Suppressor macrophage treated with lipopolysaccharide for 1 hour (primary cell): ENCODE measurements around the gene HAT1.
A peak's percentile ranks its signal among the peaks of the same experiment; 100 is the strongest.

Experiments used
- DNase-seq, 3 donors: peaks; one replicate each; pipeline ENCODE4 v3.0.0-alpha.2; 2020 to 2022

The HAT1 gene

GRCh38 chr2:171921970-171922229 is 361 bp upstream of the HAT1 start:
- DNase-seq = no peak

- DNase-seq = no peak
Observed at GRCh38 chr2:171923206-171923605, 945 bp downstream of the HAT1 start.

GRCh38 chr2:171924170-171924942 is 2.1 kb downstream of the HAT1 start:
- no peak for DNase-seq

- no peak for DNase-seq
Observed at GRCh38 chr2:171930385-171930784, 8.1 kb downstream of the HAT1 start.

GRCh38 chr2:171939058-171939742 is 16.9 kb downstream of the HAT1 start:
- no peak for DNase-seq

GRCh38 chr2:171939743-171940071 is 17.4 kb downstream of the HAT1 start:
- DNase-seq = peak; percentile 9 to 32 (median 27)

- no peak for DNase-seq
Observed at GRCh38 chr2:171941316-171941699, 19.0 kb downstream of the HAT1 start.

GRCh38 chr2:171943869-171944268 is 21.6 kb downstream of the HAT1 start:
- no peak for DNase-seq

- DNase-seq = no peak
Observed at GRCh38 chr2:171952276-171952675, 30.0 kb downstream of the HAT1 start.

GRCh38 chr2:171952748-171953147 is 30.5 kb downstream of the HAT1 start:
- DNase-seq = no peak

- peak; percentile 56 to 86 (median 77) for DNase-seq
Observed at GRCh38 chr2:171956135-171956825, 34.0 kb downstream of the HAT1 start.

GRCh38 chr2:171957061-171957460 is 34.8 kb downstream of the HAT1 start:
- DNase-seq = peak in 2 of 3 donors; percentile 18 to 21

GRCh38 chr2:171958475-171958874 is 36.2 kb downstream of the HAT1 start:
- DNase-seq = peak; percentile 32 to 79 (median 77)

- DNase-seq = no peak
Observed at GRCh38 chr2:171959998-171960397, 37.7 kb downstream of the HAT1 start.

- no peak for DNase-seq
Observed at GRCh38 chr2:171960570-171960969, 38.3 kb downstream of the HAT1 start.

- DNase-seq = no peak
Observed at GRCh38 chr2:171963198-171963597, 40.9 kb downstream of the HAT1 start.

GRCh38 chr2:171964308-171964707 is 42.0 kb downstream of the HAT1 start:
- no peak for DNase-seq

- no peak for DNase-seq
Observed at GRCh38 chr2:171965238-171965637, 43.0 kb downstream of the HAT1 start.

GRCh38 chr2:171965661-171966060 is 43.4 kb downstream of the HAT1 start:
- DNase-seq = no peak

GRCh38 chr2:171966235-171966634 is 44.0 kb downstream of the HAT1 start:
- DNase-seq = no peak

GRCh38 chr2:171966688-171967087 is 44.4 kb downstream of the HAT1 start:
- DNase-seq = no peak

- DNase-seq = no peak
Observed at GRCh38 chr2:171968509-171968908, 46.2 kb downstream of the HAT1 start.

GRCh38 chr2:171972329-171972982 is 50.2 kb downstream of the HAT1 start:
- DNase-seq = no peak

- no peak for DNase-seq
Observed at GRCh38 chr2:171979103-171979502, 56.8 kb downstream of the HAT1 start.
